ENCODE data around the gene PRSS21.

The PRSS21 gene, protein sequence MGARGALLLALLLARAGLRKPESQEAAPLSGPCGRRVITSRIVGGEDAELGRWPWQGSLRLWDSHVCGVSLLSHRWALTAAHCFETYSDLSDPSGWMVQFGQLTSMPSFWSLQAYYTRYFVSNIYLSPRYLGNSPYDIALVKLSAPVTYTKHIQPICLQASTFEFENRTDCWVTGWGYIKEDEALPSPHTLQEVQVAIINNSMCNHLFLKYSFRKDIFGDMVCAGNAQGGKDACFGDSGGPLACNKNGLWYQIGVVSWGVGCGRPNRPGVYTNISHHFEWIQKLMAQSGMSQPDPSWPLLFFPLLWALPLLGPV

DNA sequence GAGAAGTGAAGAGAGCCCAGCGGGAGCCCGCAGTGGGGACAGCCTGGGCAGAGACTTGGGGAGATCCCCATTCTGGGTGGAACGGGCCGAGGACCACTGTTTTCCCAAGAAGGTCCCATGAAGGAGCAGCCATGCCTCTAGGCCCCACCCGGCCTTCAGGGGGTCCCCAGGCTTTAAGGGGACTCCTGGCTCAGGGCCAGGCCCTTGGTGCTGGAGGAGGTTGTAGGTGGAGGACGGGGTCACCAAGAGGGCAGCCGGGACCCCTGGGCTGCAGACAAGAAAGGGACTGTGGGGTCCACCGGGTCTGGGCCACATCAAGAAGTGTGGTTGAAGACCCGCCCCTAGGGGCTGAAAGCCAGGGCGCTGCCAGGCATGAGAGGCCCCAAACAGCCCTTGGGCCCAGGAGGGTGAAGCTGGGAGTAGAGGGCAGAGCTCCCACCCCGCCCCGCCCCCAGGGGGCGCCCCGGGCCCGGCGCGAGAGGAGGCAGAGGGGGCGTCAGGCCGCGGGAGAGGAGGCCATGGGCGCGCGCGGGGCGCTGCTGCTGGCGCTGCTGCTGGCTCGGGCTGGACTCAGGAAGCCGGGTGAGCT is at the start of gene PRSS21:
TSS of gene PRSS21 (plus strand) at position 487 of the 589 bp plus-strand sequence. CDS start at position 519, 32 bp downstream.
- DNase-seq: peak; percentile 73

DNA sequence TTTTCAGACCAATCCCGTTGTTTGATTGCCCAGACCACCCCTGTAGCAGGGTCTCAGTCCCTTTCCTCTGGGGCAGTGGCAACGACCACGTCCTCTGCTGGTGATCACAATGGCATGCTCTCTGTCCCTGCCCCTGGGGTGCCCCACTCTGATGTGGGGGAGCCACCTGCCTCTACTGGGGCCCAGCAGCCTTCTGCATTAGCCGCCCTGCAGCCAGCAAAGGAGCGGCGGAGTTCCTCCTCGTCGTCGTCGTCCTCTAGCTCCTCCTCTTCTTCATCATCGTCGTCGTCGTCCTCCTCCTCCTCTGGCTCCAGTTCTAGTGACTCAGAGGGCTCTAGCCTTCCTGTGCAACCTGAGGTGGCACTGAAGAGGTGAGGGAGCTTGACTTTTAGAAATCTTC is 49.1 kb upstream of the PRSS21 start:
- no peak for DNase-seq

DNA sequence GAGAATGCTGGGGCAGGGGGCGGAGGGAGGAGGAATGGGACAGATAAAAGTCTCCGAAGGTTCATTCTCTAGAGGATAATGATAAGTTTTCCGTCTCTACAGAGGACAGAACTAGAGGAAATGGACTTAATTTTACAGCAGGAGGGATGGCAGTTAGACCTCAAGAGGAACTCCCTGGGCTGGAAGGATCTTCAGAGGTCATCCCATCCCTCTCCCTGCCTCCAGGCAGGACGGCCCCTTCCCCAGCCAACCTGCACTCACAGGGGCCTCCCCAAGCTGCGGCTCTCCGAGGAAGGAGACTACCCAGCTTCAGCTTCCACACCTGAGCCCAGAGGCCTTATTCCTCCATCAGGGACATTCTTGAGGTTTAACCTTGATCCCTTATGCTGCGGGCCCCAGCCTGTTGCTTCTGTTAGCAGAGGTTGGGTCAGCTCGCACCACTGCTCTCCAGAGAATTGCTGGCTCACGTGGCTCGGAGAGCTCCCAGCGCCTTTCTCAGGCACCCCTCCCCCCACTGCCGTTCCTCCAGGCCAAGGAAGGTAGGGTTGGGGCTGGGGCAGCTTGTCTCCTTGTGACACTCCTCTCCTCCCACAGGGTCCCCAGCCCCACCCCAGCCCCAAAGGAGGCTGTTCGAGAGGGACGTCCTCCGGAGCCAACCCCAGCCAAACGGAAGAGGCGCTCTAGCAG is 48.5 kb upstream of the PRSS21 start:
- DNase-seq: no peak

DNA sequence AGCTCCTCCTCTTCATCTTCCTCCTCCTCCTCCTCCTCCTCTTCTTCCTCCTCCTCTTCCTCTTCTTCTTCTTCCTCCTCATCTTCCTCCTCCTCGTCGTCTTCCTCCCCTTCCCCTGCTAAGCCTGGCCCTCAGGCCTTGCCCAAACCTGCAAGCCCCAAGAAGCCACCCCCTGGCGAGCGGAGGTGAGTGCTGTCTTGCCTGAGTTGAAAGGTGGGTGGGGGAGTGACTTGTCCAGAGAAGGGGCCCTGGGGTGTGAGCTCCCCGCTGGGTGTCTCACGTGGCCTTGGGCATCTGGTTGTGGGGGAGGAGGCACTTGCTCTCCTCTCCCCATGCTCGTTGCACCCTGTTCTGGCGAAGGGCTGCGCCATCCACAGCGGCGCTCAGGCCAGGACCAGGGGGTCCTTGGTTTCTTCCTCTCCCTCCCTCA is 47.9 kb upstream of the PRSS21 start:
- no peak for DNase-seq

DNA sequence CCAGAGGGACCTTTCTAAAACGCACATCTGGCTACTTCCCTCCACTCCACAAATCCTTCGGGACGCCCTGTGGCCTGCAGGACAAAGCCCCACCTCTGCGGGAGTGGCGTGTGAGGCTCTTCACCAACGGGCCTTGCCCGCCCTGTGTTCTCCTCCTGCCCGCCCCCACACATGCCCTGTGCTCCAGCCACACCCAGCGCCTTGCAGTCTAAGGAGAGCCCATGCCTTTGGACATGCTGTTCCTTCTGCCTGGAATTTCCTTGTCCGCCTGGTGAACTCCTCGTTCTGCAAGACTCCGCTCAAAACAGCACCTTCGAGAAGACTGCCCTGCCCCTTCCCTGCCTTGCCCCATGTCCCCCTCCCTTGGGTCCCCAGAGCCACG is 47.4 kb upstream of the PRSS21 start:
- no peak for DNase-seq

DNA sequence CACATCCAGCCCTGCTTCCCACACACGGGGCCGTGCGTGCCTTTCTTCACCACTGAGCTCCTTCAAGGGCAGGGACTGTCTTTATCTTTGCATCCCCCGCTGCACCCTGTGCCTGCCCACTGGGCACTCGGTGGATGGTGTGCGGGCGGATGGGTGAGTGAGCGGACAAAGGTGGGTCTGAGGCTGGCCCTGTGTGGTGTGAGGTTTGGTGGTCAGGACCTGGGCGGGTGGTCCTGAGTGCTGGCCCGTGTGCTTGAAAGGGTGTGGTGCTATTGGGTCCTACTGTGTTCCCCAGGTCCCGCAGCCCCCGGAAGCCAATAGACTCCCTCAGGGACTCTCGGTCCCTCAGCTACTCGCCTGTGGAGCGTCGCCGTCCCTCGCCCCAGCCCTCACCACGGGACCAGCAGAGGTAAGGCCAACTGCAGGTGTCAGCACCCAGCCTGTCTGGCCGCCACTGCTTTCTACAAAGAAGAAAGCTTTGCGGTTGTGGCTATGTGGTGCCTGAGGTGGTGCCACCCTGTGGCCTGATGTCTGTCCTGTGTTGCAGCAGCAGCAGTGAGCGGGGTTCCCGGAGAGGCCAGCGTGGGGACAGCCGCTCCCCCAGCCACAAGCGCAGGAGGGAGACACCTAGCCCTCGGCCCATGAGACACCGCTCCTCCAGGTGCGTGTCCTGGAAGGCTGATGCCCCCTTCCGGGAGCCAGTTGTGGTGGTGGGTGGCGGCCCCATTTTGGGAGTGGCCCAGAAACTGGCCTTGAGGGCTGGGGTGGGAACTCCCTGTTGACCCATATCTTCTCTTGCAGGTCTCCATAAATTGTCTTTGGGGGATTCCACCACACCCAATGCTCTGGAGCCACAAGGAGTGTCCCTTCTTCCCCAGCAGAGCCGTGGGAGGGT is 46.7 kb upstream of the PRSS21 start:
- DNase-seq: no peak

DNA sequence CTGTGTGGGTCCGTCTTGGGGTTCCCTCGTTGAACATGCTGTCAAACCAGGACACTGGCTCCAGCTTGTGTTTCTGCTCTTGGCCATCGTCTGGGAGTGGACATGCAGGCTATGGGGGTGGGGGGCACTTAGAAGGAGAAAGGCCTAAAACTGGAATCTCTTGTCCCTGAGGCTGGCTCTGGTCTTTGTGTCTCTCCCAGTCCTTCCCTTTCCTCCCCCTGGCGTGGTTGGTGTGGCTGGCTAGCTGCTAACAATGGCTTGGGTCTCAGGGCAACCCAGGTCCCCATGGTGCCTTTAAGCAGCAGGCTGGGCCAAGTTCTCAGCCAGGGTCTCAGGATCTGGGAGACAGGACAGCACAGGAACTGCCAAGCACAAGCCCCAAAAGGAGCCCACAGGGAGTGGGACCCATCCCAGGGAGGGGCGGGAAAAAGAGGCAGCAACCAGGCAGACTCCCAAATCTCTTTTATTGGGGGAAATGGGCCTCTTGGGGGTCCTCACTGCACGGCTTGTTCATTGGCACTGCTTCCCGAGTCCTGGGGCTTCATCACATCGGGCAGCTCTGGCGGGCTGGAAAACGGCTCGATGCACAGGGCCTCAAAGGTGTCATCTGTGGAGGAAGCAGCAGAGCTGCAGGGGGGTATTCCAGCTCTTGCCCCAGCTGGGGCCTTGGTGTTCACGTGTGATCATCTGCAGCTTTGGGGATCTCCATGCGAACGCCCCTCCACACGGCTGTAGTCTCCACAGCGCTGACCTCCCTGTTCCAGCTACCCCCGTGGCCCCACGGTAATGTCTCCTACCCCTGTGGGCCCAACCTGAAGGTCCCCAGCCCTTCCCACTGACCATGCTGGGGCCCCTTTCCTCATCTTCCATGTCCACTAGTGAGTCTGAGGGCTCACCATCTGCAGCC is 45.3 kb upstream of the PRSS21 start:
- peak; percentile 56 for DNase-seq

DNA sequence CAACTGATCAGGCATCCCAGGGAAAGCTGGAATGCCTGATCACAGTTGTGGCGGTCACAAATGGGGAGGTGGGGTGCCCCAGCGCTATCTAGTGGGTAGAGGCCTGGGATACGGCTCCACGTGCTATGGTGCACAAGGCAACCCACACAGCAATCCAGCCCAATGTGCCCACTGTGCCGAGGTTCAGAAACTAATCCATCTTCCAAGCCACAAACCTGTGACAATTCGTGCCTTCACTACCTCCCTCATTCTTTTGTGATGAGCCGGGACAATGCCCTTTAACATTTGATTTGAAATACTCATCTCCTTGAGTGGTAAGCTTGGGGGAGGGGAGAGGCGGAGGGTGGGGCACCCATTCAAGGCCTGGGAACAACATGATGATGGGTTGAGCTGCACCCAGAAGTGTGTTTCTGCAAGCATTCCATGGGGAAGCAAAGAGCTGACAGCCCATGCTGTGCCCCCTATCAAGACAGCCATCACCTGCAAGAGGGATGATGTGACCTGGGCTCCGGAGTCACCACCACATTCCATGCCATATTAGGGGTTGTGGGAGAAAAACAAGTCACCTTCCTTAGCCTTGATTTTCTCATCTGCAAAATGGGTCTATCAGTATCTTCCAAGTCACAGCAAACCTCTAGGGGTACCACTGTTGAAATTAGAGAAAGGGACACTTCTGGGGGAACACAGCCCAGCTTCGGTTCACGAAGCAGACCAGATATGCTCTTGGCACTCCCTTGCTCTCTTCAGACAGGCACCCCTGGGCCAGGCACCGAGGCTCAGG is 43.7 kb upstream of the PRSS21 start:
- DNase-seq: no peak

DNA sequence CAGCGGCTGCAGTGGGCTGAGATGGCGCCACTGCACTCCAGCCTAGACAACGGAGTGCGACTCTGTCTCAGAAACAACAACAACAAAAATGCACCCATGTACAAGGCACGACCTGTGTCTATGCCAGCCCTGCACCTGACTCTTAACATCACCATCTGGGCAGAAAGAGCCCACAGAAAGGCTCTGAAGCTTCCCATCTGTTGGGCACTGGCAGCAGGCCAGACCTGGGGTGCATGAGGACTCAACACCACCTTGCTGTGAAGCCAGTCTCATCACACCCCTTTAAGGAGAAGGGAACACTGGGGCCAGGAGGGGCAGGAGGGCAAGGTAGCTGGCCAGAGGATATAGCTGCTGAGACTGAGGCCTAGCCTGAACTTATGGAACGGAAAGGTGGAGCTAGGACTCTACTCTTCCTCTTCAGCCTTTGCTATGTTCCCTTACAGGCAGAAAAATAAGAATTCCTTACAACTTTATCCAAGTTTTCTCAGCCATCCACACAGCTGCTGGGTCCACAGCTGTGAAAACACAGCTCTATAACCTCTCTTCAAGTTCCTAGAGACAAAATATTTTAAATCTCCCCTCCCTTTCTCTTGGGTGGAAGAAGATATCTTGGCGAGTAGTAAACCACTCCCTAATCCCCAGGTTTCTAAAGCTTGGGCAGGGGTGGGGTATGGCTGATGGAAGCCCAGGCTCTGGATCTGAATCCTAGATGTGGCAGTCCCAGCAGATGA is 42.7 kb upstream of the PRSS21 start:
- DNase-seq: no peak

DNA sequence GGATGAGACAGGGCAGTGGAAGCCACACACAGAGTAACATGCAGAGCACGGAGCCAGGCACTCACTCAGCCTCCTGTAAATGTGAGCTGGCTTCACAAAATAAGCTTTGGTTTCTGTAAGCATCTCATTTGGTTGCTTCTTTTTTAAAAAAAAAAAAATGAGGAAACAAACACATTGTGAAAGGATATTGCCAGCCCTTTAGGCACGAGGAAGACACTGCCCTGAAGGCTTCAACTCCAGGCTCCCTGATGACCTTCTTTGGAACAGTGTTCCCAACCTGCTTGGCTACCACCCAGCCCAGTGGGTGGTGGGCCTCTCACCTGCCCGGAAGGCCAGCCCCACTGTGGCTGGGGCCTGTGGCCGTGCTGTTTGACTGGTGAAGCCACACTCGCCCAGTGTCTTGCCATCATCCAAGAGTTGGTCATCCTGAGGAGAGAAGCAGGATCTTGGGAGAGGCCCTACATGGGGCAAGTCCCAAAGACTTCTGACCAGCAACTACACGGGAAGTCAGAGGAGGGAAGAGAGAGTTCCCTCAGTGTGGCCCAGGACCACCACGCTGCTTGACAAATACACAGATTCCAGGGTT is 41.8 kb upstream of the PRSS21 start:
- DNase-seq: no peak

DNA sequence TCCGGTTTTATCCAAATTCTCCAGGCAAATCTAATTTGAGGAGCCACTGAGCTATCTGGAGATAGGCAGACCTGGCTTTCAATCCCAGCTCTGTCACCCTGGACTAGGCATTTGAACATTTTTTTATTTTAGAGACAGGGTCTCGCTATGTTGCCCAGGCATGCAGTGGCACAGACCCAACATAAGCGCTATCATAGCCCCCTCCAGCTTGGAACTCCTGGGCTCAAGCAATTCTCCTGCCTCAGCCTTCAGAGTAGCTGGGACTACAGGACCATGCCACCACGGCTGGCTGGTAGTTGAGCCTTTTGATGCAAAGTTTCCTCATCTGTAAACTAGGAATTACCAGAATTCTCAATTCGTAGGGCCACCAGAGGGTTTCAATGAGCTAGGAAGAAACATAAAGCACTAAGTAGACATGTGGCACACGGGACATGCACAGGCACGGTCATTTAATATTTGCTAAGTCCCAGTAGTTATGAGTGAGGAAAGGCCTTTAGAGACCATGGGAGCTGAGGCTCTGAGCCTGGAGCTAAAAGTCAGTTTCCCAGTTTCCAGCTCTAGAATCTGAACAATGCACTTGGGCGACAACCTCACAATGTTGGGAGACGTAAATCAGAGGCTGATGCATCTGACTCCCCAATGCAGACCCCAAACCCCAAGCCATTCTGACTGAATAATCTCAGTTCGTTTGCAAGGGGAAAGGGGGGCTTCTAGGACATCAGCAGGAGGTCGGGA is 41.1 kb upstream of the PRSS21 start:
- no peak for DNase-seq

DNA sequence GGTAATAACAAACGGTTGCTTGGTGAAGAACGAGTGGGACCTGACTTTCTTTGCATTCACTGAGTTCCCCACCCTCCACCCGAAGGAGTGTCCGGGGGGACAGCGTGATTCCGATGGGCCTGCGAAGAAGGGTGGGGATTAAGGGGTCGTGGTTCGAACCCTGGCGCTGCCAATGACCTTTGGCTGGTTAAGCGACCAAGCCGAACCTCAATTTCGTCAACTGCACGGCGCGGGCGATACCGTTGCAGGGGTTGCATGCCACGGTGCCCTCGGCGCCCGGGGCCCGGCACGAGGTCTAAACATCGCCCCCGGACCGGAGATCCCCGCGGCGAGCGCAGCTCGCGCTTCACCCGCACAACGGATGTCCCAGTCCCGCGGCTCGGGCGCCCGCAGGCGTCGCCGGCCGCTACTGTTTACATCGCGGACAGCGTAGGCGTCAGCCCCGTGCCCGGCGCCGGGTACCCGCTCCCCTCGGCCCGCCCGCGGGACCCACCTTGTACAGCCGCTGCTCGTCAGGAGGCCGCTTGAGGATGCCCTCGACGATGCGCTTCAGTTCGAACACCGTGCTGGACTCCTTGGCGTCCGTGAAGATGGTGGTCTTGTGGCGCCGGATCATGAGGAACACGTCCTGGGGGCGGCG is 40.4 kb upstream of the PRSS21 start:
- DNase-seq: peak; percentile 73

DNA sequence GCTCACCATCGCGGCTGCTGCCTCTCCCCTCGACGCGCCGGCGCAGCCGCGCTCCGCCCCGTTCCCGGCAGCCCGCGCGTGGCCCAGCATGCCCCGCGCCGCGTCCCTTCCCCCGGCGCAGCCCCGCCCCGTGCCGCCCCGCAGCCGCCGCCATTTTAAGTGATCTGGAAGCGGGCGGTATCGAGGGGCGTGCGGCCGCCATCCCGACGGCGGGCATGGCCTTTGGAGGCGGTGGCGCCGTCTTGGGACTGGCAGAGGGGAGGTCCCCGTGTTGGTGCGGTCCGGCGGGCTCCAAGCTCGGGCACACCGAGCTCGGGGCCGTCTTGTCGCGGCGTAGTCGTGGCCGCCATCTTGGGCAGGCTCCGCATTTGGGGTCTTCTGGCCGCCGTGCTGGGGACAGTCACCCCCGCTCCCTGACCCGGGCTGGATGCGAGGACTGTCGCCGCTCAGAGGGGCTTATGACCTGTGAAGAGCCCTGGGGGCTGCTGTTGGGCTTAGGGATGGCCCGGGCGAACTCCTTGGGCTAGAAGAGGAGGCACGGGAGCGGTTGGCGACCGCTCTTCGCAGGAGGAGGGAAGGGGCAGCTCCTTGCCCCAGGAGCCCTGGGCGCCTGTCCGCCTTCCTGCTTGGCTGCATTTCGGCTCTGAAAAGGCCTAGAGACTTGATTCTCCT is 39.7 kb upstream of the PRSS21 start, which contains the start of gene ELOB:
TSS of gene ELOB (minus strand) at position 50 of the 672 bp plus-strand sequence. CDS start at position 9, 41 bp downstream.
- peak; percentile 93 for DNase-seq

DNA sequence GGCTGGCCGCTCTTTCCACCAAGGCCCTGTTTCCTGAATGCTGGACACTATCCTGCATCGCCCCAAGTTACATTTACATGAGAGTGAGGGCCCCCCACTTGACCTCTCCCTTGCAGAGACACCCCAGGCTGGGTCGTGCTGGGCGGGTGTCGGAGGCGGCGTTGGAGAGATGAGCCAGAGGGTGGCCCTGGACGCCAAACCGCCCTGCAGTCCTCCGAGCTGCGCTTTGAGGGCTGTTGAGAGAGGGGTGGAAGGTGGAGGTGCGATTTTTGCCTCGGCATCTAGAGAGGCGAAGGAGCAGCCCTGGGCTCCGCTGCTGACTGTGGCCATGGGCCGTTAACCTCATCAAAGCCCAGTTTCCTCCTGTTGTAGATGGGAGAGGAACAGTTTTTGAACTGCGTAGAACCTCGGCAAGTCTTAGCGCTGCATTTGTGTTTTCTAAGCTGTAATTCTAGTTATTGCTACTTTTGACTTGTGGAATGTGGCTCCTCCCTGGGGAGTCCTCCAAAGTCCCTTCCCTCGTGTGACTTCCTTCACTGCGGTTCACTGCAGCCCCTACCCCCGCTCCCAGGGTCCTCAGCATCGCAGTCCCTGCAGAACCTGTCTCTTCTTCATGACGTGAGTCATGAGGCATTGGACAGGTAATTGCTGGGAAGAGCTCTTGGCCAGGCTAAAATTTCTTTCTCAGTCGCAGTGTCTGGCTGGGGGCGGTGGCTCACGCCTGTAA is 39.0 kb upstream of the PRSS21 start:
- DNase-seq: no peak

DNA sequence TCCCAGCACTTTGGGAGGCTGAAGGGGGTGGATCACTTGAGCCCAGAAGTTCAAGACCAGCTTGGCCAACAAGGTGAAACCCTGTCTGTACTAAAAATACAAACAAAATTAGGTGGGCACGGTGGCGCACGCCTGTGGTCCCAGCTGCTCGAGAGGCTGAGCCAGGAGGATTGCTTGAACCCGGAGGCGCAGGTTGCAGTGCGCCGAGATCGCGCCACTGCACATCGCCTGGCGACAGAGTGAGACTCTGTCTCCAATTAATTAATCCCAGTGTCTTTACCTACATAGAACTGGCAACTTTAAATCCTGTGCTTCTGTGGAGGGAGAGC is 38.4 kb upstream of the PRSS21 start:
- peak; percentile 57 for DNase-seq

DNA sequence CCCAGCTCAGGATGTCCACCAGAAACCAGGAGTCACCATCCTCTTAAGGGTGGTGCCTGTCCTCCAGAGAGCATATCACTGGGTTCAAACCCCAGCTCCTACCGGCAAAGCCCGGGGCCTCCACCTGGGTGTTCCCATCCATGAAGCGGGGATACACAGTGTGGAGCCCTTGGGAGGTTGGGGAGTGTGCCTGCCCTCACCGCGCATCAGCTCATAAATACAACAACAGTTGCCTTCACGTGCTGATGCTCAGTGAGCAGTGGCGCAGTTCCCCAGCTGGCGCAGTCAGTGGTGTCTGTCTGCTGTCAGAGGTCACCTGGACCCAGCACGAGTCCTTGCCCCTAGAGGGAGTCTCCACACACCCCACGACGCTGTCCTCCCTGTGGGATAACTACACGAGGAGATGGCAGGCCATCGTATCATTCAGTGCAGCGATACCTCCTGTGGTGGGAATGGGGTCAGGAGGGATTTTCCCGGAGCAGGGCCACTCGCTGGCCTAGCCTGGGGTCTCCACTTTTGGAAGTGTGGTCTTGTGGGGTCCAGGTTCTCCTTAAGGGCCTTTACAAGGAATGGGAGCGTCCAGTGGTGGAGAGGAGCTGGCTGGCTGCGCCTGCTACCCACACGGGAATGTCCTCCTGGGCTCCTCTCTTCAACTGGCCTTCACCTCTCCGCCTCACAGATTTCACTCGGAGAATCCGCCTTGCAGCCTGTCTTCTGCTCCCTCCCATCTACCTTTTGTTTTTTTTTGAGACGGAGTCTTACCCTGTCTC is 37.7 kb upstream of the PRSS21 start:
- DNase-seq: peak; percentile 51
